Psoas muscle (tissue), 8 donors: ENCODE results near the gene ERICH6. TPM values are rescaled to one million over a fixed set of nuclear protein-coding genes. Genes with fewer than 3 reads are reported as not detected.

Experiments used
- ATAC-seq, 4 donors: fragments of 200-7000 bp; cut with Tn5 transposase; one replicate each; pipeline ENCODE4 v1.9.1; 2020; ENCODE audit warnings: moderate library complexity in 3 of 4, mild to moderate bottlenecking in 2 of 4
- DNase-seq, 2 donors: peaks; one replicate each; pipeline ENCODE4 v3.0.0-alpha.2; 2020
- H3K27ac ChIP-seq: fragments of 200-600 bp; one replicate; pipeline ENCODE4 v1.8.0; 2022
- H3K27me3 ChIP-seq, 3 donors: fragments of 200-600 bp in 1 of 3; one replicate each; pipeline versions ENCODE4 v1.6.1 to v1.8.0; 2013 to 2022; ENCODE audit warnings: low read length in 2 of 3, mild to moderate bottlenecking in 2 of 3, moderate library complexity in 1 of 3; ENCODE audit not compliant: insufficient read depth in 3 of 3
- H3K36me3 ChIP-seq, 2 donors: fragments of 200-600 bp in 1 of 2; one replicate each; pipeline versions ENCODE4 v1.6.1 to v1.8.0; 2013 to 2022; ENCODE audit warnings: low read depth in 1 of 2, mild to moderate bottlenecking in 1 of 2, moderate library complexity in 1 of 2; ENCODE audit not compliant: insufficient read depth in 1 of 2
- H3K4me1 ChIP-seq: fragments of 200-600 bp; one replicate; pipeline ENCODE4 v1.8.0; 2022
- H3K4me3 ChIP-seq: fragments of 200-600 bp; one replicate; pipeline ENCODE4 v1.8.0; 2022; ENCODE audit warnings: mild to moderate bottlenecking
- H3K9me3 ChIP-seq: fragments of 200-600 bp; one replicate; pipeline ENCODE4 v1.8.0; 2022
- CTCF ChIP-seq: fragments of 200-600 bp; IDR thresholded peaks from one replicate; pipeline ENCODE4 v1.8.0; 2022; ENCODE audit warnings: antibody characterized with exemption
- WGBS, 3 donors: extraction: QIAGEN DNeasy Blood & Tissue Kit; methylation state at CpG; one replicate each; pipeline versions ENCODE4 v1.1.6 to v1.1.7; 2013; 5-methylcytosine and 5-hydroxymethylcytosine counted together
- intact Hi-C, 2 donors: fragments of 100-400 bp; cut with DNase I; formaldehyde crosslinking; loops; one replicate each; pipeline versions ENCODE4 v1.11.0 to v1.14.2; 2022
- polyA plus RNA-seq, 3 donors: library from polyadenylated mRNA; stranded (reverse); fragments of 200-250 nt; gene quantifications; one replicate each; pipeline ENCODE4 v1.2.3, GENCODE V29; 2013
- total RNA-seq, 4 donors: library from RNA; stranded (reverse); fragmentation: NEBNext Ultra II Directional in 2 of 4; extraction: Animal tissue kit (Norgen Biotek cat#: 25700) in 2 of 4; gene quantifications; one replicate each; pipeline versions ENCODE4 v1.2.1 to v1.2.4, GENCODE V29; 2021 to 2023
- donor health status: healthy with polysubstance abuse.
- donor health status: DM: no; HTN: no; CAD: no; lungs with moderate emphysema.
- donor health status: Bipolar disorder and iron deficiency.
- donor health status: healthy.
- donor health status: DM: yes; HTN: yes; CAD: no.
- donor health status: DM: no; HTN: no; CAD: no.
- donor health status: DM: no; HTN: no; CAD: no.
- donor health status: DM: yes; HTN: yes; CAD: no.

The ERICH6 gene
- total and polyA plus RNA-seq, 7 donors = not detected

DNA sequence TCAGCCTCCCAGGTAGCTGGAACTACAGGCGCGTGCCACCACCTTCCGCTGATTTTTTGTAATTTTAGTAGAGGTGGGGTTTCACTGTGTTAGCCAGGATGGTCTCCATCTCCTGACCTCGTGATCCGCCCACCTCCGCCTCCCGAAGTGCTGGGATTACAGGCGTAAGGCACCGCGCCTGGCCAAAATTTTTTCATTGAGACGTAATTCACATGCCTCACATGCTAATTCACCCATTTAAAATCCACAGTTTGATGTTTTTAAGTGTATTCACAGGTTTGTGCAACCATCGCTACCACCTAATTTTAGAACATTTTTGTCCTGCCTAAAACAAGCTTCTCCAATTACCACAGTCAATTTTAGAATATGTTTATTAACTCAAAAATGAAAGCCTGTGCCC is 63.5 kb downstream of the ERICH6 start:
- H3K4me1 ChIP-seq = no peaks in the 10 kb centered on the region
- no peaks in the 10 kb centered on the region for H3K9me3 ChIP-seq
- H3K27ac ChIP-seq = no peak overlapping the region
- intact Hi-C loops = no loop called here
- H3K4me3 ChIP-seq = no peak overlapping the region
- no peak for TF ChIP-seq CTCF
- H3K27me3 ChIP-seq = no peaks in the 10 kb centered on the region
- no peak for DNase-seq
- ATAC-seq = no peak
- H3K36me3 ChIP-seq = no peaks in the 10 kb centered on the region
- 87 to 92% (median 89%) methylated on average over 12 of the region's 12 CpGs for WGBS, 3 donors

- Histone ChIP-seq H3K9me3 (no peaks in the 10 kb centered on the region), H3K36me3 (no peaks in the 10 kb centered on the region), H3K27ac (no peak overlapping the region), H3K27me3 (no peaks in the 10 kb centered on the region), H3K4me1 (no peaks in the 10 kb centered on the region), H3K4me3 (no peak overlapping the region)
- ATAC-seq (no peak), DNase-seq (no peak)
- intact Hi-C loops = no loop called here
- WGBS, 3 donors = 68 to 74% (median 69%) methylated on average over 5 of the region's 5 CpGs
- TF ChIP-seq CTCF = no peak
These were observed 64.5 kb downstream of the ERICH6 start for GRCh38 chr3:150639262-150639661.

- 86 to 95% (median 94%) methylated on average over 5 of the region's 5 CpGs for WGBS, 3 donors
- Histone ChIP-seq H3K27me3 (no peaks in the 10 kb centered on the region), H3K4me1 (no peaks in the 10 kb centered on the region), H3K4me3 (no peak overlapping the region), H3K9me3 (no peaks in the 10 kb centered on the region), H3K36me3 (peaks cover 3 to 7% of the 10 kb centered on the region in 2 donors), H3K27ac (no peak overlapping the region)
- TF ChIP-seq CTCF = no peak
- ATAC-seq = peak in 2 of 4 donors; percentile 13 to 16
- no peak for DNase-seq
- intact Hi-C loops = no loop called here
These were observed 67.5 kb downstream of the ERICH6 start for GRCh38 chr3:150636258-150636657.

DNA sequence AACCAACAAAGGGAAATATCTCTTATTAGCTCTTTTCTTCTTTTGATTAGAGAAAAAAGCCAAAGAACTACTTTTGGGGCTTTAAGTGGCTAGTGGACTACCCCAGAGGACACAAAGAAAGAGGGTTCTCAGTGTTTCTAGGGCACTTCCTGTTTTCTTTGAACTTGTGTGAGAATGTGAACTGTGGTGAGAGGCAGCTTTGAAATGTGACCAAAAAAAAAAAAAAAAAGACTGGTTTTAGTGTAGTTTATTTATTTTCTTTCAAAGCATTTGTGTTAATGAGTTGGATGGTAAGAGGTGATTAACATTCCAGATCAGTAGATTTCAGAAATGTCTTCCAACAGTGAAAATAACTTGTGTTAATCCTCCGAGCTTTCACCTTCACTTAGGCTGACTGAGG is 68.2 kb downstream of the ERICH6 start:
- no peaks in the 10 kb centered on the region for H3K4me1 ChIP-seq
- no peaks in the 10 kb centered on the region for H3K27me3 ChIP-seq
- 81 to 86% (median 82%) methylated on average over 1 of the region's 1 CpG for WGBS, 3 donors
- ATAC-seq (no peak), DNase-seq (no peak)
- H3K4me3 ChIP-seq = no peak overlapping the region
- H3K36me3 ChIP-seq = peaks cover 4 to 13% of the 10 kb centered on the region in 2 donors
- no peak overlapping the region for H3K27ac ChIP-seq
- intact Hi-C loops = no loop called here
- no peak for TF ChIP-seq CTCF
- no peaks in the 10 kb centered on the region for H3K9me3 ChIP-seq

GRCh38 chr3:150635076-150635475 is 68.6 kb downstream of the ERICH6 start:
- no peak for TF ChIP-seq CTCF
- peaks cover 4 to 17% of the 10 kb centered on the region in 2 donors for H3K36me3 ChIP-seq
- no peaks in the 10 kb centered on the region for H3K9me3 ChIP-seq
- no peak overlapping the region for H3K4me3 ChIP-seq
- 53 to 63% (median 55%) methylated on average over 6 of the region's 6 CpGs for WGBS, 3 donors
- H3K4me1 ChIP-seq = no peaks in the 10 kb centered on the region
- peak in 1 of 4 donors; percentile 34 for ATAC-seq
- no peaks in the 10 kb centered on the region for H3K27me3 ChIP-seq
- DNase-seq = no peak
- intact Hi-C loops = no loop called here
- no peak overlapping the region for H3K27ac ChIP-seq
